Measurements from ENCODE around the gene AP1B1. TPM values are rescaled to one million over a fixed set of nuclear protein-coding genes. Genes with fewer than 3 reads are reported as not detected.

Gene AP1B1
- total RNA-seq, 2 donors from 2014 or later, result 104 to 143 TPM

- H3K4me1 ChIP-seq (replicated peaks), result no peaks in the 10 kb centered on the region
- H3K9me3 ChIP-seq, result no peaks in the 10 kb centered on the region
- H3K27ac ChIP-seq, result no peak overlapping the region
- intact Hi-C loops (cut with DNase I), result no loop called here
- WGBS, result 95% methylated on average over 8 of the region's 8 CpGs
- no peaks in the 10 kb centered on the region for H3K27me3 ChIP-seq (replicated peaks; ENCODE audit: insufficient read depth)
- TF ChIP-seq CTCF (IDR thresholded peaks at IDR 0.05) (no peak), POLR2AphosphoS5 (IDR thresholded peaks at IDR 0.05) (no peak), POLR2A (IDR thresholded peaks at IDR 0.05) (no peak)
- peaks cover 18 to 29% of the 10 kb centered on the region in 2 donors for H3K36me3 ChIP-seq
- no peak for DNase-seq (ENCODE audit: low spot score)
- no peak overlapping the region for H3K4me3 ChIP-seq
Observed at GRCh38 chr22:29353860-29354259, 34.5 kb downstream of the AP1B1 start.

GRCh38 chr22:29353286-29353685, 35.1 kb downstream of the AP1B1 start:
- Histone ChIP-seq H3K27me3 (replicated peaks; ENCODE audit: insufficient read depth) (no peaks in the 10 kb centered on the region), H3K27ac (no peak overlapping the region), H3K4me1 (replicated peaks) (no peaks in the 10 kb centered on the region), H3K36me3 (peaks cover 13 to 30% of the 10 kb centered on the region in 2 donors), H3K9me3 (no peaks in the 10 kb centered on the region), H3K4me3 (no peak overlapping the region)
- no peak for DNase-seq (ENCODE audit: low spot score)
- TF ChIP-seq CTCF (IDR thresholded peaks at IDR 0.05) (no peak), POLR2AphosphoS5 (IDR thresholded peaks at IDR 0.05) (no peak), POLR2A (IDR thresholded peaks at IDR 0.05) (no peak)
- WGBS, result 91% methylated on average over 11 of the region's 11 CpGs
- intact Hi-C loops (cut with DNase I), result no loop called here

DNA sequence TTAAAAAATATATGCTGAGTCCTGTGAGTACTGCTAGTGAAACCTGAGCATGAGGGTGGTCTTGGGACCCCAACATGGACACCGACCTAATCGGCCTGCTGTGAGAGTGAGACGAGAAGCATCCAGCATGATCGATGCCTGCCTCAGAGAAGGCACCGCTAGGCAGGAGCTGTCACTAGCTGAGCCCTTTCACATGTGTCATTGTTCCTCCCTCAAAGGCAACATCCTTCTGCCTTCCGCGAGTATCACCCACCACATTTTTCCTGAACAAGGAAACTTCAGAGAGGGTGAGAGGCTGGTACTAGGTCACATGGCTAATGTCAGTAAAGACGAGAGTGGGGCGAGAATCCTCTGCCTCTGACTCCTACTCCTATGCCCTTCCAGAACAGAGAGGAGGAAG, 35.6 kb downstream of the AP1B1 start:
- WGBS, result 92% methylated on average over 9 of the region's 9 CpGs
- Histone ChIP-seq H3K4me1 (replicated peaks) (no peaks in the 10 kb centered on the region), H3K27ac (no peak overlapping the region), H3K36me3 (peaks cover 14 to 30% of the 10 kb centered on the region in 2 donors), H3K27me3 (replicated peaks; ENCODE audit: insufficient read depth) (no peaks in the 10 kb centered on the region), H3K4me3 (no peak overlapping the region), H3K9me3 (no peaks in the 10 kb centered on the region)
- DNase-seq (ENCODE audit: low spot score), result no peak
- no peak for TF ChIP-seq POLR2A (IDR thresholded peaks at IDR 0.05)
- intact Hi-C loops (cut with DNase I), result no loop called here

- H3K36me3 ChIP-seq, result peaks cover 19 to 30% of the 10 kb centered on the region in 2 donors
- no peak overlapping the region for H3K4me3 ChIP-seq
- intact Hi-C loops (cut with DNase I), result no loop called here
Observed at GRCh38 chr22:29351891-29352290, 36.5 kb downstream of the AP1B1 start.

GRCh38 chr22:29351042-29351441, 37.3 kb downstream of the AP1B1 start:
- Histone ChIP-seq H3K27ac (no peak overlapping the region), H3K27me3 (replicated peaks; ENCODE audit: insufficient read depth) (no peaks in the 10 kb centered on the region), H3K36me3 (peaks cover 19 to 30% of the 10 kb centered on the region in 2 donors), H3K4me1 (replicated peaks) (peaks cover 6% of the 10 kb centered on the region), H3K4me3 (no peak overlapping the region), H3K9me3 (no peaks in the 10 kb centered on the region)
- WGBS, result 90% methylated on average over 6 of the region's 6 CpGs
- TF ChIP-seq CTCF (IDR thresholded peaks at IDR 0.05) (no peak), POLR2AphosphoS5 (IDR thresholded peaks at IDR 0.05) (no peak), POLR2A (IDR thresholded peaks at IDR 0.05) (no peak)
- intact Hi-C loops (cut with DNase I), result no loop called here
- DNase-seq (ENCODE audit: low spot score), result no peak

More at GRCh38 chr22:29351891-29352290, 36.5 kb downstream of the AP1B1 start:
- DNase-seq (ENCODE audit: low spot score), result no peak
- 93% methylated on average over 9 of the region's 9 CpGs for WGBS
- no peaks in the 10 kb centered on the region for H3K9me3 ChIP-seq
- TF ChIP-seq POLR2AphosphoS5 (IDR thresholded peaks at IDR 0.05), result no peak
- no peak for TF ChIP-seq CTCF (IDR thresholded peaks at IDR 0.05)
- no peak for TF ChIP-seq POLR2A (IDR thresholded peaks at IDR 0.05)
- no peaks in the 10 kb centered on the region for H3K4me1 ChIP-seq (replicated peaks)
- no peak overlapping the region for H3K27ac ChIP-seq
- no peaks in the 10 kb centered on the region for H3K27me3 ChIP-seq (replicated peaks; ENCODE audit: insufficient read depth)
